Measurements from ENCODE around the gene COBL. TPM values are rescaled to one million over a fixed set of nuclear protein-coding genes. Genes with fewer than 3 reads are reported as not detected.

The COBL gene
- total RNA-seq, 4 donors from 2014 or later: under 0.01 to 7.7 (median 2.6) TPM

- no peak overlapping the region for H3K4me3 ChIP-seq
- intact Hi-C loops (cut with DNase I; ENCODE audit: low total_unique reads): no loop called here
- no peaks in the 10 kb centered on the region for H3K36me3 ChIP-seq
- no peaks in the 10 kb centered on the region for H3K4me1 ChIP-seq
- TF ChIP-seq POLR2A (IDR thresholded peaks at IDR 0.05) (no peak), CTCF (IDR thresholded peaks at IDR 0.05) (no peak)
- no peaks in the 10 kb centered on the region for H3K27me3 ChIP-seq
- H3K9me3 ChIP-seq: no peaks in the 10 kb centered on the region
- no peak for DNase-seq
- no peak overlapping the region for H3K27ac ChIP-seq
Observed at GRCh38 chr7:51034521-51035264, 281.9 kb downstream of the COBL start.

GRCh38 chr7:51033727-51034520, 282.7 kb downstream of the COBL start:
- H3K4me3 ChIP-seq: no peak overlapping the region
- no peak overlapping the region for H3K27ac ChIP-seq
- intact Hi-C loops (cut with DNase I; ENCODE audit: low total_unique reads): no loop called here
- no peak for TF ChIP-seq CTCF (IDR thresholded peaks at IDR 0.05)
- TF ChIP-seq POLR2A (IDR thresholded peaks at IDR 0.05): no peak
- DNase-seq: no peak
- no peaks in the 10 kb centered on the region for H3K4me1 ChIP-seq
- H3K27me3 ChIP-seq: no peaks in the 10 kb centered on the region
- H3K9me3 ChIP-seq: no peaks in the 10 kb centered on the region
- no peaks in the 10 kb centered on the region for H3K36me3 ChIP-seq

- intact Hi-C loops (cut with DNase I; ENCODE audit: low total_unique reads): no loop called here
- H3K4me1 ChIP-seq: no peaks in the 10 kb centered on the region
- H3K4me3 ChIP-seq: no peak overlapping the region
- no peak for DNase-seq
- TF ChIP-seq CTCF (IDR thresholded peaks at IDR 0.05): no peak
- no peak for TF ChIP-seq POLR2A (IDR thresholded peaks at IDR 0.05)
- H3K27ac ChIP-seq: no peak overlapping the region
- no peaks in the 10 kb centered on the region for H3K27me3 ChIP-seq
- no peaks in the 10 kb centered on the region for H3K36me3 ChIP-seq
- H3K9me3 ChIP-seq: no peaks in the 10 kb centered on the region
Observed at GRCh38 chr7:51031791-51032515, 284.7 kb downstream of the COBL start.

GRCh38 chr7:51031216-51031615, 285.4 kb downstream of the COBL start:
- no peaks in the 10 kb centered on the region for H3K4me1 ChIP-seq
- no peaks in the 10 kb centered on the region for H3K27me3 ChIP-seq
- intact Hi-C loops (cut with DNase I; ENCODE audit: low total_unique reads): no loop called here
- TF ChIP-seq CTCF (IDR thresholded peaks at IDR 0.05) (no peak), POLR2A (IDR thresholded peaks at IDR 0.05) (no peak)
- no peak overlapping the region for H3K27ac ChIP-seq
- H3K36me3 ChIP-seq: no peaks in the 10 kb centered on the region
- no peak overlapping the region for H3K4me3 ChIP-seq
- no peak for DNase-seq
- H3K9me3 ChIP-seq: no peaks in the 10 kb centered on the region

All from uterus (tissue), 4 donors.